GM20000 (cell line): ENCODE measurements around the gene PIGA.
A peak's percentile ranks its signal among the peaks of the same experiment; 100 is the strongest.

Experiments used
- DNase-seq: peaks from one replicate; pipeline ENCODE4 v3.0.0; 2012; ENCODE audit warnings: low spot score
- TF ChIP-seq, protein P1 (sequence below): IDR thresholded peaks from 2 replicates; pipeline ENCODE4 v1.5.1; 2012; ENCODE audit warnings: mild to moderate bottlenecking, control low read depth; ENCODE audit errors: extremely low read depth, missing control alignments

PIGA gene

DNA sequence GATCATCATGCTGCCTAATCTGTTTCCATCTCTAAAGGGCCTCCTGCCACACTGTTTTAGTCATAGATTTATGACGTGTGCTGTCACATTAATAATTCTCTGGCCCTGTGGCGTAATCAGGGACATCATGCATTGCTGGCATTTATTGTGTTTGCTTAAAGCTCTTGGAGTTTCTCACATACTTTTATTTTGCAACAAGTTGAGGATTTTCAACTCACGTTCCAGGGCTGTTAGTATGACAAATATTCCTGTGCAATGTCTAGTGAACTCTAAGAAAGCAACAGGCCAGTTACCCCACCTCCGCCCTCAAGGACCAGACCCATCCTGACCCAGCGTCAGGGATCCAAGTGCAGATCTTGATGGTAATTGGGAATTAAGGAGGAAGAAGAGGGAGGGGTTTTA, 7.8 kb upstream of the PIGA start:
- no peak for DNase-seq
- TF ChIP-seq, protein P1, sequence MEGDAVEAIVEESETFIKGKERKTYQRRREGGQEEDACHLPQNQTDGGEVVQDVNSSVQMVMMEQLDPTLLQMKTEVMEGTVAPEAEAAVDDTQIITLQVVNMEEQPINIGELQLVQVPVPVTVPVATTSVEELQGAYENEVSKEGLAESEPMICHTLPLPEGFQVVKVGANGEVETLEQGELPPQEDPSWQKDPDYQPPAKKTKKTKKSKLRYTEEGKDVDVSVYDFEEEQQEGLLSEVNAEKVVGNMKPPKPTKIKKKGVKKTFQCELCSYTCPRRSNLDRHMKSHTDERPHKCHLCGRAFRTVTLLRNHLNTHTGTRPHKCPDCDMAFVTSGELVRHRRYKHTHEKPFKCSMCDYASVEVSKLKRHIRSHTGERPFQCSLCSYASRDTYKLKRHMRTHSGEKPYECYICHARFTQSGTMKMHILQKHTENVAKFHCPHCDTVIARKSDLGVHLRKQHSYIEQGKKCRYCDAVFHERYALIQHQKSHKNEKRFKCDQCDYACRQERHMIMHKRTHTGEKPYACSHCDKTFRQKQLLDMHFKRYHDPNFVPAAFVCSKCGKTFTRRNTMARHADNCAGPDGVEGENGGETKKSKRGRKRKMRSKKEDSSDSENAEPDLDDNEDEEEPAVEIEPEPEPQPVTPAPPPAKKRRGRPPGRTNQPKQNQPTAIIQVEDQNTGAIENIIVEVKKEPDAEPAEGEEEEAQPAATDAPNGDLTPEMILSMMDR, result no peak

DNA sequence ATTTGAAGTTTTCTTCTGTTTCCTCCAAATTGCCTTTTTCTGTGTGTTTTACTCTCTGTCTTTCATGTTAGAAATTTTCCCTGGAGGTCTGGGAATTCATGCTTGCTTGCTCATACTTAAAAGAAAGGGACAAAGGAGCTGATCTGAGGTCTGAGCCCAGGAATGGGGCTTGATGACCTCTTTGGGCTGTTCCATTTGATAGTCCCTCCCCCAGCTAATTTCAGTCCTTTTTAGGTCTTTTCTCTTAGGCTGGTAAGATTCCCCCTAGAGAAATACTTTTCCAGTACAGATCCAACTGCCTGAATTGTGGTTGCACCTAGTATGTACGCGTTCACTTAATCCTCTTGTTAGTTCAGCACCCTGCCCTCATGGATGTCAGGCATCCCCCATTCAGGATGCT, 5.5 kb upstream of the PIGA start:
- no peak for DNase-seq
- TF ChIP-seq, protein P1, result no peak

DNA sequence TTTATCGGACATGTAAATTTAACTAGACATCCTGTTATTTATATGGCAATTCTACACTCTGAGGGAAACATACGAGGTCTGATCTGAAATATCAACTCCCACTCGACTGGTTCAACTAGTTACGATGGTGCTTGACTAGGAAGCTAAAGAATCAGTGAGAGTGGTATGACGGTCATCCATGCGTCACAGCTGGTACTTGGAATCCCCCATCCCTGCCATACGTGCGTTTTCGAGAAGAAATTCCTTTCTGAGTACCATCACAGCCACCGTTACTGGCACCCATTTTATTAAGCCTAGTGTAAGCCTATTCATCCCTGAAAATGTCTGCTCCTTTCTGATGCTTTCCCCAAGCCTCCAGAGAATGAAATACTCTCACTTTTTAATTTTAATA, 695 bp upstream of the PIGA start:
- DNase-seq, result peak; percentile 4
- TF ChIP-seq, protein P1, result no peak

DNA sequence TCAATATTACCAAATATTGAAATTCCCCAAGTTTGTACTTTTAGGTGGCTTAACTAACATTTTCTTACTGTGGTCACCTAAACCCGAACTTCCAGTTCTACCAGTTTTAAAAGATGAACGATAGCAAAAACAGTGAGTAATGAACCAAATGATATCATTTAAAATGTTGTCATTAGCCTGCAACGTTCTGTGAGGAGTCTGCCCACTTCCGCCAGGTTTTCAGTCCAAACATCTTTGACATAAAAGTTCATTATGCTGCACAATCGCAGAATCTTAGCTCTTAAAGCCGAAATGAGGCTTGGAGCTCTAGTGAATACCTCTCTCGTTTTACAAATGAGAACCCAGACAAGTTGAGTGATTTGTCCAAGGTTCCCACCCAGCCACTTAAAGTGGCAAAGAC, 762 bp downstream of the PIGA start:
- DNase-seq, result peak; percentile 12

DNA sequence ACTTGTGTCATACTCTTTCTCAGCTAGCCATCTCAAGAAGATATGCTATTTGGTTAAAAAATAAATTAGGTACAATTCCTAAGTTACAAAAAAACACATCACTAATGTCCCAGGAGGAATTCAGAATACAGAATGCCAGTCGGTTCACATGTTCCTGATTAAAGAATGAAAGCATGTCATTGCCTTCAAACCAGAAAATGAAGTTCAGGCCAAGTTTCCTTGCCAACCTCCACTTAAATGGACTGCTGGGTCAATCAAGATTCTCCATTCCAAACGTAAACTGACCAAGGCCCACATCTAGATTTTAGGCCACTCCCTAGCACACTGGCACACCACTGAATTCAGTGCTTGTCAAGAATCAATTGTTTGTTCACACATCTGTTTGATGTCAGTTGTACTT, 6.5 kb downstream of the PIGA start:
- DNase-seq, result no peak
- TF ChIP-seq, protein P1, result no peak

More for the DNA sequence above, 762 bp downstream of the PIGA start:
- TF ChIP-seq, protein P1, result no peak

DNA sequence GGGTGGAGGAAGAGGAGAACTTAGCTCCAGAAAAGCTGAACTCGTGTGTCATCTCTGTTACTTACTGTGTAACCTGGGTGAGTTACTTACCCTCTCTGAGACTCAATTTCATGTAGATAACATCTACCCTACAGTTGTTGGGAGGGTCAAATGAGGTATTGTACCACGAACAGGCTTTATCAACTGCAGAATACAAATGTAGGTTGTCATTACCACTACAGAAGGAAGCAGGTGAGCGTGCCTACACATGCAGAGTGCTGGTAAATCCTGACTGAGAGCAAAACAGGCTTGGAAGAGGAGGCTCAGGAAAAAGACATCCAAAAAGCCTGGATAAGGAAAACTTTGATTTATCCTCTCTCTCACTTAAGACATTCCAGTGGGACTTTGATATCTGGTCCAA, 7.2 kb downstream of the PIGA start:
- TF ChIP-seq, protein P1, result no peak
- no peak for DNase-seq

DNA sequence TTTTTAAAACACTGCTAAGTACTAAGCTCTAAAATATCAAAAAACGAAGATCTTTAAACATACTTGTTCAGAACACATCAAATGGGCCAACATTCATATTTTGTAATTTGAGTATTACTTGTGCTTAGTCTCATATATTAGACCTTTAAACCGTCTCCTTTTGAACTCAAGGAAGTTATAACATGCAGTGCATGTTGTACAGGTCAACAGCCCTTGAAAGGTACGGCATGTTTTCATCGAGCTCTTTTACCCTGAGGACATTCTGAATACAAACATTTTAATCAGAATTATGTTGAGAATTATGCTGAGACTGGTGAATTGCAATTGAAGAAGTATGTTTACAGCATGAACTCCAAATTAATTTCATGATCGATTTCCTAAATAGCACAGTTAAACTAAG, 12.9 kb downstream of the PIGA start:
- DNase-seq, result no peak

More for the DNA sequence above, 12.9 kb downstream of the PIGA start:
- TF ChIP-seq, protein P1, result no peak
